ENCODE results near the gene BCR.
A peak's percentile ranks its signal among the peaks of the same experiment; 100 is the strongest.

The BCR gene

DNA sequence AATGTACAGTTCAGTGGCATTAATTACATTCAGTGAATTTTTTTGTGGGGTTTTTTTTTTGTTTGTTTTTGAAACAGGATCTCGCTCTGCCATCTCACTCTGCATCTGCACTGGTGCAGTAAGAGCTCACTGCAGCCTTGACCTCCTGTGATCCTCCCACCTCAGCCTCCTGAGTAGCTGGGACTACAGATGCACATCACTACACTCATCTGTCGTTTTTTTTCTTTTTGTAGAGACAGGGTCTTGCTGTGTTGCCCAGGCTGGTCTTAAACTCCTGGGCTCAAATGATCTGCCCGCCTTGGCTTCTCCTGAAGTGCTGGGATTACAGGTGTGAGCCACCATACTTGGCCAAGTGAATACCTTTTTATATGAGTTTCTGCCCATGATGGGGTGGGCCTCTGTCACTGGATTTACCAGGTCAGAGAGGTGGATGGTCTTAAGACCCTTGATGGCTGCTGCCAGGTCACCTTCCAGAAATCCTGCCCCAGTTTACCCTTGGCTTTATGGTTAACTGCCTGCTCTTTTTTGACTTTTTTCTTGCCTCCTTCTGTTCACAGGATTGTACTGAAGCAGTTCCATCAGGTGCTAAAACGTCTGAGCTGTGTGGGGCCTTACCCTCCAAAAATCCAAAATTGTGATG, 22.6 kb downstream of the BCR start:
- no peak for DNase-seq

DNA sequence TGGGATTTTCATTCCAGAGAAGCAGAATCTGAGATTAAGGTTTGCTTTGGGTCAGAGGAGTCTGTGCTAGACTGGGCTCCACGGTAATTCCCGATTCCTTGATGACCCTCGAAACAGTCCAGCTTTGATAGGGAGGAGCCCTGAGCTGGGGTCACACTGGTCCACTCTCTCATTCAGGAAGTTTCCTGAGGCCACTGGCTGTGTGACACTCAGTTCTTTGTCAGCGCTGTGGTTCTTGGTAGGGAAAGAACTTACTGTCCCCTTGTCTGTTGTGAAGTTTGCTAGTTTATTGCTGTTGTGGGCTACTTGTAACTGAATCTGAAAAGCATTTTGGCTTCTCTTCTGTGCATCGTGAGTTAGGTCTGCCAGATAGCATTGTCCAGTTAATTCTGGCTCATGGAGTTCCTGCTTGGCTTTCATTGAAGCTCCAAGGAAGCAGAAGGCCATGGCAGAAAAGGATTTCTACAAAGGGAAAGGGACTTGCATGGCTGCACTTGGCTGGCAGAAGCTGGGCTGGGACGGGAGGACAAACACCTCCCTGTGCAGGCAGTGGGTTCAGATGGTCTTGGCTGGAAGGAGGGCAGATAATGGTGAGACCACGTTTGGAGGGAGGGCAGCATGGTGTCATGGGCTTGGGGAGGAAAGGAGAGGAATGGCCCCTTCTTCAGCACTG, 23.3 kb downstream of the BCR start:
- DNase-seq: no peak

DNA sequence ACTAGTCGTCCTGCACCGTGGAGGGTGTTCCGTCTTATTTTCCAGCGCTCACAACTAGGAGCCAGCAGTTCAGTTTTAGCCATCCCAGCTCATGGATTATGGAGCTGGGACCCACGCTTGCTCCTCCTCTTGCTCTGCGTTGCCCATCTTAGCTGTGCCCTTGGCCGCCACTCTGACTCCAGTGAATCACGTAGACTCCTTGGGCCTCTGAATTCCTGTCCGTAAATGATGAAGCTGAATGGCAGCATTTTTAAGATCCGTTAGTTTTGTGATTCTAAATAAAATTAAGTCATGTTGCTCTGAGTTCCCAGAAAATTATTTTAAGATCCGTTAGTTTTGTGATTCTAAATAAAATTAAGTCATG, 23.8 kb downstream of the BCR start:
- DNase-seq: no peak

DNA sequence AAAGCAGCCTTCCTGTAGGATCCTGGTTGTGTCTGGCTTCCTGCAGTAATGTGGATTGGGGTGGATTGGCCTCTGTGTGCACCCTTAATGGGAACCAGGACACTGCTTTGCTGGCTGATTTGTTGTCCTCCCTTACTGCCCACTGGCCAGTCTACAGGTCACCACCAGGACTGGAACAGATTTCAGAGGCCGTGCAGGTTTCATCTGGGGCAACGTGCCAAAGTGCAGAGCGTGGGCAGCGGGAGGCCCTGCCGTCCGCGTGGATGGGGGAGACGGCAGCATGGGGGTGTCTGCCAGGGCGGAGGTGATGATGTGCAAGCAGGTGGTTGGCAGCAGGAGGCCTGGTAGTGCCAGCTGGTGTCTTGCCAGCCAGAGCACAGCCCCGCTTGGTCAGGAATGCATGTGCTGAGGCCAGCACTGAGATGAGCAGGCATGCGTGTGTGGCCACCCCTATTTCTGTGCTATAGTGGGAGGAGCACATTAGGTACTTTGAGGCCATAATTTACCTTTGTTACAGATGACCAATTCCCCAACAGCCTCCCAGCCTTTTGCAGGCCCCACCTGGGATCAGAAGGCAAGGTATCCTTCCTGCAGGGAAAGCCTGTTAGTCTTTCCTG, 24.3 kb downstream of the BCR start:
- DNase-seq: no peak

DNA sequence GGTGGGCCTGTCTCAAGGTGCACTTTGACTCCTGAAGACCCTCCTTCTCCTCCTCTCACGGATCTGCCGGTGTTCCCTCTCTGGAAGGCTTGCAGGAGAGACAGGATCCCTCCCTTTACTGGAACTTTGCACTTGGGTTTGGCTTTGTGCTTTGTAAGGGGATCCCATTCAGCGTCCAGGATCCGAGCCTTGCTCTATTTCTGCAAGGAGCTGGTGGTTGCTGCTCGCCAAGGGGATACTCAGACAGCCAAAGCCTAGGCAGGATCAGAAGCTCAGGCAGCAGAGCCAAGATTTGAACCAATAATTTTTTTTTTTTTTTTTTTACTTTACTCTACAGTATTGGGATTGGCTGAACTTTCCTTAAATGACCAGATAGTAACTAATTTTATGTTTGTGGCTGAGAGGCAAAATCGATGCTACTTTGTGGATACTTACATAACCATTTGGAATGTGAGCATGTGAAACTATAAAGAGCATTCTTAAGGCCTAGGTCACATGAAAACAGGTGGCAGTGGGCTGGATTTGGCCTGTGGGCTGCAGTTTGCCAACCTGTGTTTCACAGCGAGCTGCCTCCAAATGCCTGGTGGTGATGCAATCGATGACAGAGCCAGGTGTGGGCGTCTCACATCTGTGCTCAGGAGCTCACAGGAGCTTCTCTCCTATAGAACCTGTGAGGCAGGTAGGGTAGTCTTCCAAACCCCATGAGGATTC, 25.2 kb downstream of the BCR start:
- peak; percentile 14 for DNase-seq

DNA sequence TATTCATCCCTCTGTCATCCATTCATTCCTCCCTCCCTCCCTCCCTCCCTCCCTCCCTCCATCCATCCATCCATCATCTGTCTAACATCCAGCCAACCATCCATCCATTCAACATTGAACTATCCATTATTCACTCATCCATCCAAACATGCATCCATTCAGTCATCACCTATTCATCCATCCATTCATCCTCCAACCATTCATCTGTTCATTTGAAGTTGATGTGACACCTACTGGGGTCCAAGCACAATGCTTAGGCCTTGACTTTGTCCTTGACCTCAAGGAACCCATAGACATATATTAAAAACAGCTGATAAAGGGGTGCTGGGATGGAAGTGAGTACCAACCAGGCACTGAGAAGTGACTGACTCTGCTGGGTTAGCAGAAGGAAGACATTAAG, 26.6 kb downstream of the BCR start:
- no peak for DNase-seq

DNA sequence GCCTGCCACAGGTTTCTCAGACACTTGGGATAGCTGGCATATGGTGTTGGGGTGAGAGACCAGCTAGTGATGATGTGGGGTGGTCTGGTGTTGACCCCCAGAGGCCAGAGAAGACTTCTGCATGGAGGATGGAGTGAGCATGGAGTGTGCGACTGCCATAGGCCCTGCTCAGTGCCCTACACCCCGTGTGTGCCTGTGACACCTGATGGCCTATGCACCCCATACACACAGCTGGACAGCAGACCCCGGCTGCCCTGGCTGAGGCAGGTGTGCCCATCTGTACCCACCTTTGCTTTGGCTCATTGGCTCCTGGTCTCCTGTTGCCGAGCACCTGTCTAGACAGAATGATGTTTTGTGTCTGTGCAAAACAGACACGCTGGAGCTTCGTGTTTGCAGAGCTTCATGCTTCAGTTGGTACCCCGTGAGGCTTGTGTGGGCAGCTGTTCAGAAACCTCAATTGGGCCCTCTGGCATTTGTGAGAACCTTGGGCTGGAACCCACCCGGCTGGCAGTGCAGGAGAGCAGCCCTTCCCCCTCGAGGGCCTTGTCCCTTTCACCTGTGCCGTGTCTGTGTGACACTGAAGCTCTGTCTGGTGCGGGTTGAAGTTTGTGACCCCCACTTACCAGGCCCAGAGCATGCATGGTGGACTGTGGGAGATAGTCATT, 27.6 kb downstream of the BCR start:
- DNase-seq: no peak

DNA sequence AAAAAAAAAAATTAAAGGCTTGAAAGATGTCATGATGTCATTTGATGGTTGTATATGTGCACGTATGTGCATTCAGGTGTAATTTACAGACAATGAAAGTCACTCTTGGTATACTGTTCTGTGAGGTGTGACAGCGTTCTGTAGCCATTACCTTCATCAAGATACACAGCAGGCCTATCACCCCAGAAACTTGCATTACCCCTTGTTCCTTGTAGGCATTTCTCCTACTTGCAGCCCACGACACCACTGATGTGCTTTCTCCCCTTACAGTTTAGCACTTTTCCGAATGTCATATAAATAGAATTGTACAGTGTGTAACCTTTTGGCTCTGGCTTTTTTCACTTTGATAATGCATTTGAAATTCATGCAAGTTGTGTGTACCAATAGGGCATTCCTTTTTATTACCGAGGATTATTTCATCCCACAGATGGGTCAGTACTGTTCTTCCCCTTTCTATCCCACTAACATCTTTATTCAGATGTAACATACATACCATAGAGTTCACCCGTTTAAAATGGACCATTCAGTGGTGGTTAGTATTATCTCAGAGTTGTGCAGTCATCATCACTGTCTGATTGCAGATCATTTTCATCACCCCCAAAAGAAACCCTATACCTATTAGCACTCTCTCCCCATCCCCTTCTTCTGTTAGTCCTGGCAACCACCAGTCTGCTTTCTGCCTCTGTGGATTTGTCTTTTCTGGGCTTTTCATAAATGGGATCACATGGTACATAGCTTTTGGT, 30.3 kb downstream of the BCR start:
- no peak for DNase-seq

DNA sequence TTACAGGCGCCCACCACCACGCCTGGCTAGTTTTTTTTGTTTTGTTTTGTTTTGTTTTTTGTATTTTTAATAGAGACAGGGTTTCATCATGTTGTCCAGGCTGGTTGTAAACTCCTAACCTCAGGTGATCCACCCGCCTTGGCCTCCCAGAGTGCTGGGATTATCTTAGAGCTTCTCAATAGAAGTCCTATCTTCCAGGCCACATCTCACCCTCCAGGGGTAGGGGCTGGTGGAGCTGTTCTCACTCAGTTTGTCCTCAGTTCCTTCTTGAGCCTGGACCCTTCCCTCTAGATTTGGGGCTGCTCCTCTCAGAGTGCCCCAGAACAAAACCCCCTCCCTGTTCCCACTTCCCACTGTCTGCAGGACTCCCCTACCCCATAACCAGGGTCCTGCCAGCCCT, 31.3 kb downstream of the BCR start:
- DNase-seq: no peak

DNA sequence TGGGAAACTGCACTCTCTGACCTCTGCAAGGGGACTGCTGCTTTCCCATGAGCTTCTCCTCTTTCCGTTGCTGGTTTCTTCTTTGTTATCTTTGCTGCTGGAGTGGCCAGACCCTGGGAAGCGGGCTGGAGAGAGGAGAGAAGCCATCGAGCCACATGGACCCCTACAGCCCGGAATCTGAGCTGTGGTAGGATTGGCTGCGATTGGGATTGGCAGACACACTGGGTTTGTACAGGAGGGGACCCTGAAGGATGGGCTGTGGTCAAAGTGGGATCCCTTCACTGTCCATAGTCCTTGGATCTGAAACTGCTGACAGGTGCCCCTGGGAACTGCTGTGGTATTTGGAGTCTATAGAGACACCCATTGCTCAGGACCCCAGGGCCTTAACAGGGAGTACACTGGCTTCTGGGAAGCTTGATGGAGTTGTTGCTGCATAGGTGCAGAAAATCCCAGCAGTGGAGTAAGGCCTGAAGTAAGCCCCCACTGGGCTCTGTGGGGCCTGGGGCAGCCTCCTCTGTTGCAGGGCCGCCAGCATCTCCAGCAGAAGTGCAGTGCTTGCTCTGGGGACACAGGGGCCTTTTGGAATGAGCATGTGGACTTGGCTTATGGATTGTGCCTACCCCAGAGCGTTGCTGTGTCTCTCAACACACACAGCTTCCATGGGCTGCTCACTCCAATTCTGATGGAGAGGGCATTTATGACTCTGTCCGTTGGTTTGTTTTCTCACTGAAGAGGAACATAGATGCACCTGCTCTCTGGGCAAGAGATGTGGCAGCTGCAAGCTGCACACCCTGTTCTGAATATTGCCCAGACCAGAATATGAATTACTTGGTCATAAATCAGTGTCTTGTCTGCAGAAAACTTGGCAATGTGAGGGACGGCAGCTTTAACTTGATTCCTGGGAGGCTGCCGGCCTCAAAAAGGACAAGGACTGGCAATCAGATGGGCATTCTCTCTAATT, 32.0 kb downstream of the BCR start:
- no peak for DNase-seq

DNA sequence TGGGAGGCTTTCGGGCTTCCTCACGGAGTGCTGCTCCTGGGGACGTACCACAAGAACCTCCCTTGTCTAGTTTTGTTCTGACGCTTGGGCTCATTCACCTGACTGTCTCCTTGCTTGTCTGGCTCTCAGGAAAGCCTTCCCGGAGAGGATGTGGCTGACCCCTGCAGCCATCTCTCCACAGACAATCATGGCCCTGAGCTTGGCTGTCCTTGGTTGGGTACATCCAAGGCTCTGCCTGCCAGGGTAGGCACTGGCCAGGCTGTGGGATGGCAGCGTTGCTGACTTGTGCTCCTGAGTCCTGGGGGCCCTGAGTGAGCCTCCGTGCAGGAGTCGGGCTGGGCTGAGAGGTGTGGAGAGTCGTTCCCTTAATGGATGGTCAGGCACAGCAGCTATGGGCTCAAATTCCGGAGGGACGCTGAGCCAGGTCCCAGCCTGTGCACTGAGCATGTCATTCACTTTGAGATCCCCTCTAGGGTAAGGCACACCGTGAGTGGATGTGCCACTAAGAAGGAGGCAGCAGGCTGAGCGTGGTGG, 32.8 kb downstream of the BCR start:
- no peak for DNase-seq

DNA sequence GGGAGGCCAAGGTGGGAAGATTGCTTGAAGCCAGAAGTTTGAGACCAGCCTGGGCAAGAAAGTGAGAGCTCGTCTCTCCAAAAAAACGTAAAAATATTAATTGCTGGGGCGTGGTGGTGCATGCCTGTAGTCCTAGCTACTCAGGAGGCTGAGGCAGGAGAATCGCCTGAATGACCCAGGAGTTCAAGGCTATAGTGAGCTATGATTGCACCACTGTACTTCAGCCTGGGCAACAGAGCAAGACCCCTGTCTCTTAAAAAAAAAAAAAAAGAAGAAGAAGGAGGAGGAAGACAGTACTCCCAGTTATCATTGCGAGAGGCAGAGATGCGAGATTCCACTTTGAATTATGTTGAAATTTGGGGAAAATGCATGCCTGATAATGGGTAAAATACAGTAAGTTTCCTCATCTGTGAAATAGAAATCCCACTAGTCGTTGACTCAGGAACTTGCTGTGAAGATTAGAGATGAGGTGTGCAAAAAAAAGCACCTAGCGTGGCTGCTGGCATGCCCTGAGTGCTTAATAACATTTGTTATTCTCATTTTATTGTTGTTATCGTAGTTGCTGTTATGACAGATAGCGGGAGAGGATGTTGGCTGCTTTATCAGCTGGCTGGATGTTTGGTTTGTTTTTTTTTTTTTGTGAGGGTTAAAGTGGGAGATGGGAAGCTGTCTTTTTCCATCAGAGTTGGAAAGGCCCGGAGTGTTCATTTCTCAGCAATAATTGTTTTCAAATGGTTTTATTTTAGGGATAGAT, 33.4 kb downstream of the BCR start:
- DNase-seq: no peak

DNA sequence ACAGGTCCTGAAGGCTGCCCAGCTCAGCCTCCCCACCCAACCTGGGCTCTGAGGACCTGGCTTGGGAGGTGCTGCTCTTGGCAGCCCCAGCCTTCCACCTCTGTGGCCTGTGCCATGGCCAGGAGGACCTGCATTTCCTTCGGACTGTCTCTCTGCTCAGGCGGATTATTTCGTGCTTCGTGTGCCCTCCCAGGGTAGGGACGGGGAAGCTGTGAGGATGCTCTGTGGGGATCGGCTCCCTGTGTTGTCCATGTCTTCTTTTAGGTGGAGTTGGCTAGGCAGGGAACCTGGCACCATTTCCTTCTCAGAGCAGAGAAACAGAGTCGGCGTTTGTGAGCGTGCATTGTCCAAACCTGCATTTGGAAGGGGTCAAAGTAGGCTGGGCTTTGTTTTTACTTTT, 34.1 kb downstream of the BCR start:
- DNase-seq: no peak

DNA sequence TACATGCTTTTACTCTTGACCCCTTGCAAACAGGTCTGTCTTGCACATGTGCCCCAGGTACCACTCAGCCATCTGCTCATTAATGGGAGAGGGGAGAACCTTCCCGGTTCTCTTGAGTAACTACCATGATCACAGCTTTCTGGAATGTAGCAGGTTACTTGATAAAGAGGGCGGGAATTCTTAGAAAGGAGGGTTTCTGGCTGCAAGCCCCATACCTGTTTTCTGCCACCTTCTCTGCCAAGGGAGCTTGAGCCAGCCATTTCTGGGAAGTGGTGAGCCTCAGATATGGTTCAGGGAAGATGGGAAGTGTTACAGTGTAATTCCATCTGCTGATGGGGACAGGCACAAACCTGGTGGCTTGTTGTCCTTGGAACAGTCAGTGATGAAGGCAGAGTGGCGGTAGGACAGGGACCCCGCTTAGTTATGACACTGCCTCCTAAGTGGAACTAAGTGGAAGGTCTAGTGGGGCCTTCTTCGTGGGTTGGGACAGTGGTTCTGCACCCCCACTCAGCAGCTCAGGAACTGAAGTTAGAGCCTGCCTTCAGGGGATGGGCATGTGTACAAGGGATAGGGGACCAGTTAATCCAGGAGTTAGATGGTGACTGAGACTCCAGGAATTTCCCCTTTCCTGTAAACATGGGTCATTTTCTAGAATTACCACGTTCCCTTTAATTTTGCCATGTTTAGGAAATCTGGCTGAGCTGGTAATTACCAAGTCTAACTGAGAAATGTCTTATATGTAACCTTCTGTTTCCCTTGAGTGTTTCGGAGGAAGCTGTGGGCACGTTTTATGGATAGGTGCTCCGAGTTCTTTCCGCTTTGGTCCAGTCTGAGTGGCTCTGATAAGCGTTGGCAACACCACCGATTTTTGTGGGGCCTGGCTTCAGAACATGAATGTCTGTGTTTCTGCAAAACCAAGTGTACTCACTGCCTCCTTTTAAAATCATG, 35.3 kb downstream of the BCR start:
- peak; percentile 35 for DNase-seq

DNA sequence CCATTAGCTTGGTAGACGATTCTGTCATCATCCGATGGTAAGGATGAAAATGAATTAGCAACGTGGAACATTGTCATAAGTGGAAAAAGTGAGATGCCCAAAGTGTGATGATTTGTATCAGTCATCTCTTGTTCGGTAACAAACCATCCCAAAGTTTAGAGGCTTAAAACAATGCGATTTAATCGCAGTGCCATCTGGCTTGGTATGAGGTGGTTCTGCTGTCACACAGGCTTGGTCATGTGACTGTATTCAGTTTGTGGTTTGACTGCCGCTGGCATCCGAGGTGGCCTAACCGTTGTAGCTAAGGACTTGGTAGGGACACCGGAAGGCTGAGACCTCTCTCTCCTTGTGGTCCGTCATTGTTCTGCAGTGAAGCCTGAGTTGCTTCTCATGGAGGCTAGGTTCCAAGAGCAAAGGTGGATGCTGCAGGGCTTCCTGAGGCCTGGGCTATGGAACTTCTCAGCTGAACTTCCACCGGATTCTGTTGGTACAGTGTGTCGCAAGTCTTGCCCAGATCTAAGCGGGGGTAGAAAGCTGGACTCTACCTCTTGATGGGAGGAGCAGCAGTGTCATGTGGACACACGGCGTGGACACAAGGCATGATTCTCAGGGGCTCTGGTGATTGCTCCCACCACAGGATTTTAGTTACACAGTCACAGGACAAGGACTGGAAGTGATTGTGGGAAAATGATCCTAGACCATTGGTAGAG, 36.3 kb downstream of the BCR start:
- DNase-seq: peak; percentile 70

DNA sequence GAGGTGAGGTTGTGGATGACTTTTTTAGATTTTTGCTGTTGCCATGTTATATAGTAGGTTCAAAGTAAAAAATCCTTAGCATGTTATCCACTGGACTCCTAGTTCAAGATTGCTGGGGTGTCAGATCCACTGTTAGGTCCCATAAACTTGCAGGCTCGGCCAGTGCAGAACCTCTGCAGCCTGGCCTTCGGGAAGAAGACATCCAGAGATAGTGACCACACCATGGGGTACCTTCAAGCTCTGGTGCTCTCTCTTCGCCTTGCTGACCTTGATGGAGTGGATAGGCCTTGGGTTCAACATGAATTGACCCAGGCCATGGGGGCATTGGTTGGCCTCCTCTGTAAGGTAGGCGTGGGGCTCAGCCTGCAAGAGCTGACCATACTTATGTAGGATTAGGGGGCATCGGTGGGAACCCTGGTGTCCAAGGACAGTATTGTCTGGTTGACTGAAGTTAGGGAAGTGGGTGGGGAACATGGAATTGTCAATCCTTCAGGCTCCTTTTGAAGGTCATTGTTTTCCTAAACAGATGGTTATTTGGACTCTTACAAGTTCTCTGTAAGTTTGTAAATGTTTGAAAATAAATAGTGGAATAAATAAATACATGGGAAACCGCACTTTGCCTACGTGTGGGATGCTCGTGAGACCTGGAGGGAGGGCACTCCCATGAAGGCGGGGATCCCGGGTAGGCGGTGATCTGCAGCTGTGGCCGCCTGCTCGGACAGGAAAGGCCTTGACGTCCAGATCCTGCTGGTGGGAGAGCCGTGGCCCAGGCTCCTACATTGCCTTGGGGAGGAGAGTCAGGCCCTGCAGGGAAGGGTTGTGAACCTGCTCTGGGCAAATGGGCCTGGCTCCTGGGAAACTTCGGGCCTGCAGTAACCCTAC, 37.1 kb downstream of the BCR start:
- DNase-seq: no peak

DNA sequence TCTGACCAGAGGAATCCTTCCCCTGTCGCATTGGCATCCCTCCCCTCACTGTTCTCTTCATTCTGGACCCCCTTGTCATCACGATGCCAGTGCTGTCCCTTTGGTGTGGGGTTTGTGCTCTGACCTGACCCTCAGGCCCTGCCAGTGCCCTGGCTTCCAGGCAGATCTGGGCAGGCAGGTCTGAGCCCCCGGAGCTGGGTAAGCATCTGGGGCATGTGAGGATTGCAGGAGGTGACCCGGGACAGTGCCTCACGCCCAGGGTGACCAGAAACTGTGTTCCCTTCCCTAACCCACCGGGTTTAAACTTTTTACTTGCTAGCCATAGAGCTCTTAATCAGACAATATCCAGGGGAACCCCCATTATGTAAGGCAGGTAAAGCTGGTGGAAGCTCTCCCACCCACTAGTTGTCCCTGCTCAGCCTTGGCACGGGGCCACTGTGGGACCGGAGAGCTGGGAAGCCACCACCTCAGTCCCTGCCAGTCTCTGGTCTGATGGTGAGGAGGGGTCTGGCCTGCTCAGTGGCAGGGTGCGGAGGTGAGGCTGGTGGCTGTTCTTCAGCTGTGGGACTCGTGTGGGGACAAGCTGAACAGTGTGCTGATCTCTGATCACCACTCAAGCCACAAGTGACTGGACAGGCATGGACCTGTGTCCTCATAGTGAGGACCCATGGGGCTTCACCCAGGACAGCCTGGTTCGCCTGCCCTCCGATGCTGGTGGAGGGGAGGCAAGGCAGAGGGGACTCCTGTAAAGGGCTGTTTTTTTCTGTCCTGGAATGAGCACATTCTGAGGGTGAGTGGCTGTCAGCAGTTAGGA, 38.0 kb downstream of the BCR start:
- DNase-seq: no peak

Measured in stimulated activated CD4-positive, alpha-beta T cell treated with anti-CD3 and anti-CD28 coated beads, Interleukin-15, amount 100 ng/mL, for 24 hours (primary cell).